ENCODE results near the gene LSP1.
"Not testable (repeated sequence)": the region's sequence is repeated elsewhere in the genome, so short reads cannot be mapped to it uniquely, and the experiment has no call there.

Gene LSP1, protein sequence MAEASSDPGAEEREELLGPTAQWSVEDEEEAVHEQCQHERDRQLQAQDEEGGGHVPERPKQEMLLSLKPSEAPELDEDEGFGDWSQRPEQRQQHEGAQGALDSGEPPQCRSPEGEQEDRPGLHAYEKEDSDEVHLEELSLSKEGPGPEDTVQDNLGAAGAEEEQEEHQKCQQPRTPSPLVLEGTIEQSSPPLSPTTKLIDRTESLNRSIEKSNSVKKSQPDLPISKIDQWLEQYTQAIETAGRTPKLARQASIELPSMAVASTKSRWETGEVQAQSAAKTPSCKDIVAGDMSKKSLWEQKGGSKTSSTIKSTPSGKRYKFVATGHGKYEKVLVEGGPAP

DNA sequence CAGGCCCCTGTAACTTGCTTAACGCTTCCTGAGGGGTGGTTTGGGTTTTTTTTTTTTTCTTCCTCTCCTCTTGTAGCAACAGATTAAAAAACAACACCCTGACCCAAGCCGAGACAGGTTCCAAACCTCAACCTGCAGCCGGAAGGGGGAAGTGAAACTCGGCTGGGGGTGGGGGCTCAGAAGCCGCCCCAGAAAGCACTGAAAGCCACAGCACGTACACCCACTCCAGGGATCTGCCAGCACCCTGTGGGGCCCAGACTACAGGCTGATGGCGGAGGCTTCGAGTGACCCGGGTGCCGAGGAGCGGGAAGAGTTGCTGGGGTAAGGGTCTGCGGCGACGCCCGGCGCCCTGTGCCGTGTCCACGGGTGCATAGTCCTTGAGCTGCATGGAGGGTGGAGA lies at the start of gene LSP1:
Gene LSP1 (plus strand): TSS at position 208 of the 400 bp plus-strand sequence. CDS start 61 bp downstream, at position 269.
- peak; percentile 90 for DNase-seq (ENCODE audit: low spot score)

DNA sequence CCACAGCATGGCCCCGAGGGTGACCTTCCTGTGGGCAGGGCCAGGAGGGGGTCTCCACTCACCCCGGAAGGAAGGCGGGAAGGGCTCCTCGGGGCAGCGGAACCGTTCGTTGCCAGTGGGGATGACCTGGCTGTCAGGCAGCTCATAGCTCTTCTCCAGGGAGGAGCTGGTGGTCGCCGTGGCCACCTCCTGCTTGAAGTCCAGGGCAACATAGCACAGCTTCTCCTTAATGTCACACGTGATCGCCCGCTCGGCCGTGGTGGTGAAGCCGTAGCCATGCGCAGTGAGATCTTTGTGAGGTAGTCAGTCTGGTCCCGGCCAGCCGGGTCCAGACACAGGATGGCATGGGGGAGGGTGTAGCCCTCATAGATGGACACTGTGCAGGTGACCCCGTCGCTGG lies 49.6 kb upstream of the LSP1 start:
- no peak for DNase-seq (ENCODE audit: low spot score)

DNA sequence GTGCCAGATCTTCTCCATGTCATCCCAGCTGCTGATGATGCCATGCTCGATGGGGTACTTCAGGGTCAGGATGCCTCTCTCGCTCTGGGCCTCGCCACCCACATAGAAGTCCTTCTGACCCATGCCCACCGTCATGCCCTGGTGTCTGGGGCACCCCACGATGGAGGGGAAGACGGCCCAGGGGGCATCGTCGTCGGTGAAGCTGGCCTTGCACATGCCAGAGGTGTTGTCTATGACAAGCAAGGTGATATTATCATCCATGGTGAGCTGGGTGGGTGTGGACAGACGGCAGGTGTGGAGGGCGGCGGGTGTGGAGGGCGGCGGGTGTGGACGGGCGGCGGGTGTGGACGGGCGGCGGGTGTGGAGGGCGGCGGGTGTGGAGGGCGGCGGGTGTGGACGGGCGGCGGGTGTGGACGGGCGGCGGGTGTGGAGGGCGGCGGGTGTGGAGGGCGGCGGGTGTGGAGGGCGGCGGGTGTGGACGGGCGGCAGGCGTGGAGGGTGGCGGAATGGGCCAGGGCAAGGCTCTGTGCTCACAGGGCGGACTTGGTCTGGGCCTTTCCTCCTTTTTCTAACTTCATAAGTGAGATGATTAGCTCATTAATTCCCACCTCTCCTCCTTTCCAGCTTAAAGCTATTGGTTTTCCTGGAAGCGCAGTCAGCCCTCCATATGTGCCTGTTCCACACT lies 48.9 kb upstream of the LSP1 start:
- not testable (repeated sequence) for DNase-seq (ENCODE audit: low spot score)

DNA sequence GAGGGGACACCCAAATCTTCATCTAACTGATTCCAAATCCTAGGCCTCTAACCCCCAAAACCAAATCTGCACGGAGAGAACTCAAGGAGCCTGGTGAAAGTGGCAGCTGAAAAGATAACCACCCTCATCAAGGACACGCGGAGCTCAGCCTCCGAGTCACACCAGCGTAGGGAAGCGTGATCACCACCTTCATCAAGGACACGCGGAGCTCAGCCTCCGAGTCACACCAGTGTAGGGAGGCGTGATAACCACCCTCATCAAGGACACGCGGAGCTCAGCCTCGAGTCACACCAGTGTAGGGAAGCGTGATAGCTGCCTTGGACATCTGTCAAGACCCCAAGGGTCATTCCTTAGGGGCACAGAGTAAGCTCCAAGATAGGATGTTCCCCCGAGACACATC lies 47.4 kb upstream of the LSP1 start:
- DNase-seq (ENCODE audit: low spot score), result no peak

DNA sequence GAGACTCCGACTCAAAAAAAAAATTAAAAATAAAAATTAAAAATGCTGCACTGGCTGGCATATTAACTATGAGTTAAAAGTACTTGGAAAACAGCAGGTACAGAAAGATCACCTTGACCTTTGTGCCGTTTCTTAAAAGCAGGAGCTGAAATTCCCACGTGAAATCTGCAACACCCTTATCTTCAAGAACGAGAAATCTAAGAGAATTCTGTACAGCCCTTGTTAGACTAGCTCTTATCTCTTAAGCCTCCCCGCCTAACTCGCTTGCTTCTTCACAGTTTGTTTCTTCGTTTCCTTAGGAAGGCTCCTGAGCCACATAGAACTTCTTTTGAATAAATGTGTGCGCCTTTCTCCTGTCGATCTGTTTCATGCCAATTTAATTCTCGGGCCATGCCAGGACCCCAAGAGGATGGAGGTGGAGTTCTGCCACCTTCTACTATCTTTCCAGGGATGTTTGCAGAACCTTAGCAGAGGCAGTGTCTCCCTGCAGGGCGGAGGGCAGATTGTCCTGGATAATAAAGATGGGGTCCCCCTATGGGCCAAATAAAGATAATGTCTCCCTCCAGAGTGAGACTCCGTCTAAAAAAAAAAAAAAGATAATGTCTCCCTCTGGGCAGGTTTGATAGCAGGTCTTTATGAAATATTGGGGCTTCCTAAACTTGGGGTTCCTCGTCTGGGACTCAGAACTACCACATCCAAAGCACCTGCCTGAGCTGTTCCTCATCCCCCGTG lies 45.5 kb upstream of the LSP1 start:
- DNase-seq (ENCODE audit: low spot score), result no peak

DNA sequence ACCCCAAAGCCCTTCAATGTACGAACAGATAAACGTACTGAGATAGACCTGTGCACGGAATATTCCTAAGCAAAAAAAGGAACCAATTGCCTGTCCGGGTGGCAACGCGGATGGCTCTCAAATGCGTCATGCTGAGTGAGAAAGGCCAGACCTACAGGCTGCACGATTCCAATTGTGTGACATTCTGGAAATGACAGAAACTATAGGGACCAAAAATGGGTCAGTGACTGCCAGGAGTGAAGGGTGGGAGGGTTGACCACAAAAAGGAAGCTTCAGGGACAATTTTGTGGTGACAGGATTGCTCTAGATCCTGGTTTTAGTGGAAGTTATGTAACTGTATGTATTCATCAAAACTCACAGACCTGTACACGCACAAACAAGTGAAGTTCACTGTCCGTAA lies 42.1 kb upstream of the LSP1 start:
- DNase-seq (ENCODE audit: low spot score), result no peak

DNA sequence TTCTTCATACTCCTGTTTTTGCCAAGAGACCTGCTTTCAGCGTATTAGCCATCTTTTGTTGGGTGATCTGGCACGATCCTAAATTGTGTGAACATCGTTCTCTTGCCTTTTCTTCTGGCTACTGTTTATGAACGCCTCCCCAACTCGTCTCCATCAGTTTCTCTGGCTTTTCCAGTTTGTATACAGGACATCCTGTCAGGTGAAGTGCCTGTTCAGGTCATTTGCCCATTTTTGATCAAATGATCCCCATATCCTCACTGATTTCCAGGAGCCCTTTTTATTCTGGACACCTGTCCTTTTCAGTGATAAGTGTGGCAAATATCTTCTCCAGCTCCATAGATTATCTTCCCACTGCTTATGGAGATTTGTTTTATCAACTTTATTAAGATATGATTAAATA lies 40.6 kb upstream of the LSP1 start:
- DNase-seq (ENCODE audit: low spot score), result no peak

DNA sequence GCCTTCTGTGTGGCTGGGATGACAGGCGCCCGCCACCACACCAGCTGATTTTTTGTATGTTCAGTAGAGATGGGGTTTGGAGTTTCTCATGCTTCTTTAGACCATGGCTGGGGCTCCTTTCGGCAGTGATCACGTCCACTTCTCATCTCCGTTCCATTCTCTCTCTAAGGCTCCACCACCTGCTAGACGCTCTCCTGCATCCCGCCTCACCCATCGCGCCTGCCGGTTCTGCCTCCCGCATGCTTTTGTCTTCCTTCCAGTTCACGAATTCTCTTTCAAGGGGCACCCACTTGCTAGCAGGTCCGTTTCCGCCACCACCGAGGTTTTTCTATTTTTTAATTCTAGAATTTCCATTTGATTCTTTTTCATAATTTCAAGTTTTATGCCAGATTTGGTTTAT lies 40.1 kb upstream of the LSP1 start:
- no peak for DNase-seq (ENCODE audit: low spot score)

DNA sequence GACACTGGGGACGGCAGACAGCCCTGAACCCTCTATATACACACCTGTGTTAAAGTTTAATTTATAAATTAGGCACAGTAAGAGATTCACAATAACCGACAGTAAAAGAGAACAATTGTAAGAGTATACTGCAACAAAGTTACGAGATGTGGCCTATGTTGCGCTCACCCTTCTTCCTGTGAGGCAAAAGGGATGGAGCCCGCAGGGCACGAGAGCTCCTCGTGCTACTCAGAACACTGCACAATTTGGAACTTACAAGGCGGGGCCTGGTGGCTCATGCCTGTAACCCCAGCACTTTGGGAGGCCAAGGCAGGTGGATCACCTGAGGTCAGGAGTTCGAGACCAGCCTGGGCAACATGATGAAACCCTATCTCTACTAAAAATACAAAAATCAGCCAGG lies 39.5 kb upstream of the LSP1 start:
- not testable (repeated sequence) for DNase-seq (ENCODE audit: low spot score)

DNA sequence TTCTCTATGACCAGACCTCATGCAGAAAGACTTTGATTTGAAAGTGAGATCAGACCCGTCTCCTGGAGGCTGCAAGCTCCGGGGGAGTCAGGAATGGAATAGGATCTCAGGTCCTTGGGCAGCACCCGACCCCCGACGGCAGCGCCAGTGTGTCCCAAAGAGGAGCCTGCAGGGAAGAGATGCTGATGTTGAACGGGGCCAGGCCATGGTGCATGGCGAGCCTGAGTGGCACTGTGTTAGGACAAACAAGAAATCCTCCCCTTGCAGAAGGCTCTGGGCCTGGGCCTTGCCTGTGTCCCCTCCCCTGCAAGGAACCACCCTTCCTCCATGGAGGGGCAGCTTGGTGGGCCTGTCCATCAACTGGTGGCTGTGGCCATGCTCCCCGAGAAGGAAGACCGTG lies 38.2 kb upstream of the LSP1 start:
- DNase-seq (ENCODE audit: low spot score), result no peak

DNA sequence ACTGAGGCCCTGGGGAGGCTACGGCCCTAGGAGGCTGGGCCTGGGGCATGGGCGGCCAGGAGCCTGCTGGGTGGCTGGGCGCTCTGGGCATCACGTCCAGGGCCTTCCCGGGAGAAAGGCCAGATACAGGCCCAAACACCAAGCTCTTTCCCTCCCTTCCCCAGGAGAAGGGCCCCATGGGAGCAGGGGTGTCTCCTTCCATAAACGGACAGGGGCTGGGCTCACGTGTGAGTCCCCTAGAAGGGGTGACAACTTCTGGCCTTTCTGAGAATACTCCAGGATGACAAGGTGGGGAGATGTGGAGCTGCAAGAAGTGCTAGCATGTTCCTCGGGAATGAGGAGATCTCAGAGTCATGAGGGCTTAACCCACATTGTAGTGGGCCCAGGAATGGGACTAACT lies 37.6 kb upstream of the LSP1 start:
- no peak for DNase-seq (ENCODE audit: low spot score)

DNA sequence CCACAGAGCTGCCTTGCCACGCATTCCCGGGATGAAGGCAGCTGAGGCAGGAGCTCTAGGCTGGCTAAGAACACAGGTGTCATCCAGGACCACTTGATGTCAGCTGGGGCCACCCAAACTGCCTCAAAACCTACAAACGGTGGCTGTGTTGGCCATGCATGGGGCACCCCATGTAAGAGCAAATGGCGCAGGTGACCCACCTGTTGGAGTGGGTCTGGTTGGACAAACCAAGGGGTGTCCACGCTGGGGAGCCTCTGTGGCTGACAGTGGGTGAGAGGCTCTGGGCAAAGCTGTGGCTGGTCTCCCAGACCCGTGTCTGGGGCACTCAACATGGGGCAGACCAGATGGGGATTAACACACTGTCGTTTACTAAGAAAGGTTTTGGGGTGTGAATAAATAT lies 37.1 kb upstream of the LSP1 start:
- no peak for DNase-seq (ENCODE audit: low spot score)

DNA sequence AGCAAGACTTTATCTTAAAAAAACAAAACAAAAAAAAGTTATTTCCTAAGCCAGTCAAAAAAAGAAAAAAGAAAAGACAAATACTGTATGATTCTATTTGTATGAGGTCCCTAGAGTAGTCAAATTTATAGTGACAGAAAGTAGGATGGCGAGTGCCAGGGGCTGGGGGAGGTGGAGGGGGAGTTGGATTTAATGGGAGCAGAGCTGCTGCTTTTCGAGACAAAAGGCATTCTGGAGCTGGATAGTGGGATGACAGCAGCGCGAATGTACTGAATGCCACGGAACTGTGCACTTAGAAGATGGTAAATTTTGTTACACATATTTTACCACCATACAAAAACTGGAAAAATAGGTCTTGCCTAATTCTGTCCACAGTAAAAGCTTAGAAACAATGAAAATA lies 35.9 kb upstream of the LSP1 start:
- DNase-seq (ENCODE audit: low spot score), result no peak

DNA sequence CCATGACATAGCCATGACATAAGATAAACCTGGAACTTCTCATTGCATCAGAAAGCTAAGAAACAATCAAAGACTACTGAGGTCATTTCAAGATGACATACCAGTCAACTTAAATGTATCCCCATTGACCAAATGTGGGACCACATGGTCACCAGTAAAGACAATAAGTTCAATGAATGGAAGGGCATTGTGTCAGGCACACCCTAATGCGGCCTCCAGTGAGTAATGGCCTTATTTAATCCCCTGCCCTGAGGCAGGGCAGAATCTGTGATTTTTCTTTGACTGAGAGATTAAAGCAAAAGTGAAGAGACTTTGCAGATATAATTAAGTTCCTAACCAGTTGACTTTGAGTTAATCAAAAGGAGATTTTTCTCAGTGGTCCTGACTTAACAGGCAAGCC lies 35.4 kb upstream of the LSP1 start:
- no peak for DNase-seq (ENCODE audit: low spot score)

DNA sequence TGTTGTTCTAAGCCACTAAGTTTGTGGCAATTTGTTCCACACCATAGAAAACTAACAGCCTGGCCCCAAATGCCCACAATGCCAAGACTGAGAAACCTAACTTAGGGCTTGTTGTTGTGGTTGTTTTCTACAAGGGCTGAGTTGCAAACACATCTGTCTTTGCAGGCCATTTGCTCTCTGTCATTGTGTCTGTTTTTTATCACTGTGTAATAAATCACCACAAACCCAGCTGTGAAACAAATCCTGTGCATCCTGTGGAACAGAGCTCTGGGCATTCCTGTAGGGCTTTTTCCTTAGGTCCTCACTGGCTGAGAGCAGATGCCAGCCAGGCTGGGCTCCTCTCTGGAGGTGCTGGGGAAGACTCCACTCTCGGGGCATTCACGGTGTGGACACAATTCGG lies 33.8 kb upstream of the LSP1 start:
- DNase-seq (ENCODE audit: low spot score), result no peak

DNA sequence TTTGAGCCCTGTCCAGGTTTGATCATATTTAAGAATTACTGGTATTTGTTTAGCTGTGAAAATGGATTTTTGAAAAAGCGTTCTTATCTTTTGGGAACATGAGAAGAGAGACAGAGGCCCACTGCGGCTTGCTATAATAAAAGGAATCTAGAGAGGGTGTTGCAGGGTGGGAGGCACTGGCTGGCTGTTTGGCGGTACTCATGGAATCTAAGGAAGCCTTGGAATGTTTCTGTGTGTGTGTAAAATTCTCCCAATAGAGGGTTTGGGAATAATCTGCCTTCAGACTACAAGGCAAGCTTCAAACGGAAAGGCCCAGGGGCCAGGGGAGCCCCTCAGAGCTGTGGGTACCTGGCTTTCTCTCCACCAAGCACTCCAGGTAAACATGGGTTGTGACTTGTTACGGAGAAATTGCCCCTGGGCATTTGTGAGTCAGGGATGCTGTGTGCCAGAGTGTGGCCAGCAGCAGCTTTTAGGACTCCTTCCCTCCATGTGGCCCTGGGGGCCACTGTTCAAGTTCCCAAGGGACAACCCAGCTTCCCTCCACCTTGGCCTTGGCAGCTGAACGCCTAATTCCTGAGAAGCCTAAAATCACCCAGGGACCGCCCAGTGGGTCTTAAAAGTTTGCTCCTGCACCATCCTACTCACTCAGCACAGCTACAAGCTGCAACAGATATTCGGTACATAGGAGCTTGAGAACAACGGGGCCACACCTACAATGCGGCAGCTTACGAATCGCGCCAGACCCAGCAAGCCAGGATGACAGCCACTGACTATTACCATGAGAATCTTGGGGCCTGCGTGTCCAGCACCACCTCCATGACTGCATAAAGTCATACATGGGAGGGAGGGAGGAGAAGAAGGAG lies 32.2 kb upstream of the LSP1 start:
- no peak for DNase-seq (ENCODE audit: low spot score)

DNA sequence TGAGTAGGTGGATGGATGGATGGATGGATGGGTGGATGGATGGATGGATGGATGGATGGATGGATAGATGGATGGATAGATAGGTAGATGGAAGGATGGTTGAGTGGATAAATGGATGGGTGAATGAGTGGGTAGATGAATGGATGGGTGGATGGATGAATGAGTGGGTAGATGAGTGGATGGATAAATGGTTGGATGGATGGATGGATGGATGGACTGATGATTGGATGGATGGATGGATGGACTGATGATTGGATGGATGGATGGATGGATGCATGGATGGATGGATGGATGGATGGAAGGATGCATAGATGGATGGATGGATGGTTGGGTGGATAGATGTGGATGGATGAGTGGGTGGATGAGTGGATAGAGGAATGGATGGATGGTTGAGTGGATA lies 31.3 kb upstream of the LSP1 start:
- no peak for DNase-seq (ENCODE audit: low spot score)

DNA sequence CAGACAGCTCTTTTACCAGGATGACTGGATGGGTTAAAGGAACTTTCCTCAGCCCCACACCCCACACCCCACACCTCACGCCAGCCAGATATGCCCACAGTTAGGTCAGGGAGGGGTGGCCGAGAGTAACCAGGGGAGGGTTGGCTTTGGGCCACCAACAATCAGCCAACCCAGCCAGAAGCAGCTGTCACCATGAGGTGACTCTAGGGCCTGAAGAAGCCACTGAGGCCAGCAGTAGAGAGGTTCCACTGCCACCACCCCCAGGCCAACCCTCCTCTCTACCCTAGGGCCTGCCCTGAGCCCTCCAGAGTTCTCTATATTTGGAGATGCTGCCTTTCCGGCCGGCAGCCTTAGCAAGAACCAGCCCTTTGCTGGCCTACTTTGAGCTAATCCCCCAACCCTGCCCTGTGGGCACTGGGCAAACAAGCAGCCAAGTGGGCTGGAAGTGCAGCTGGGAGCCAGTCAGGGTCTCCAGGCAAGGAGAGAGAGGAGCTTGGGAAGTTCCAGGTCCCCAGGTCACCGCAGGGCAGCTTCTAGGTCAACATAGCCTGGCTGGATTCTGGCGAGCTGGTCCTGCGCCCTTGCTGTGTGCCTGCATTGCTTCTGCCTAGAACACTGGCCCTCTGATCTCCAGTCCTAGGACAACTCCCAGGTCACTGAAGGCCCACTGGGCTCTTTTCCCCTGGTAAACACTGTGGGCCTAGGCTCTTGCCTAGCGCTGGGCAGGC lies 30.1 kb upstream of the LSP1 start:
- no peak for DNase-seq (ENCODE audit: low spot score)

DNA sequence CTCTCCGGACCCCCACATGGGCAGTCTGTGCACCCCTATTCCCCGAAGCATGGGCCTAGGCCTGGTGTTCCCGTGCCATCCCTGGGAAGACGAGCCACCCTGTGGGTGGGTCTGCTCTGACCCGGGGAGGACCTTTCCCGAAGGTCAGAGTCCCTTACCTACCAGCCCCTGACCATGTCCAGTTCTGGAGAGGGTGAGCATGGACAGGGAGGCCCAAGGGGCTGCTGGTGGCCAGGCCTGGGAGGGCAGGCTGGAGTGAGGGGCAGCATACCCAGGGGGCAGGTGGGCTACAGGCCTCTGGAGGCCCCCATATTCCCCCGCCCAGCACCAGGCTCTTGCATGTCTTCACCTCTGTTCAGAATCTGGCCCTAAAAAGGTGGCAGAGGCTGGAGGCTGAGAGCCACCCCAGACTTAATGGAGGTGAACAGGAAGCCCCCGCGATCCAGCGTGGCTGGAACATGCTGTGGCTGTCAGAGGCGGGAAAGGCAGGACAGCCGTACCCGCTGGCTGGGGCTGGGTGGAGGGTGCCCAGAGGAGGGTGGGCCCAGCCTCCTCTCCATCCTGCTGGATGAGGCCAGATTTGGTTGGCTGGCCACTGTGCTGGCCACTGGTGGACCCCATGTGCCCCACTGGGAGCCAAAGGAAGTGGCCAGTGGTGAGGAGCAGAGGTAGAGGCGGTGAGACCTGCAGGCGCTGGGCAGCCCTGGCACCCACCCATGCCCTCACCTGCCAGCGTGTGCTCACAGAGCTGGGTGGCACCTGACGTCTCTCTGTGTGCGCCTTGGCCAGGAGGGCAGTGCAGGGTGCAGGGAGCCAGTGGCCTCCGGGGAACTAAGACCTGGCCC lies 29.3 kb upstream of the LSP1 start:
- DNase-seq (ENCODE audit: low spot score), result no peak

DNA sequence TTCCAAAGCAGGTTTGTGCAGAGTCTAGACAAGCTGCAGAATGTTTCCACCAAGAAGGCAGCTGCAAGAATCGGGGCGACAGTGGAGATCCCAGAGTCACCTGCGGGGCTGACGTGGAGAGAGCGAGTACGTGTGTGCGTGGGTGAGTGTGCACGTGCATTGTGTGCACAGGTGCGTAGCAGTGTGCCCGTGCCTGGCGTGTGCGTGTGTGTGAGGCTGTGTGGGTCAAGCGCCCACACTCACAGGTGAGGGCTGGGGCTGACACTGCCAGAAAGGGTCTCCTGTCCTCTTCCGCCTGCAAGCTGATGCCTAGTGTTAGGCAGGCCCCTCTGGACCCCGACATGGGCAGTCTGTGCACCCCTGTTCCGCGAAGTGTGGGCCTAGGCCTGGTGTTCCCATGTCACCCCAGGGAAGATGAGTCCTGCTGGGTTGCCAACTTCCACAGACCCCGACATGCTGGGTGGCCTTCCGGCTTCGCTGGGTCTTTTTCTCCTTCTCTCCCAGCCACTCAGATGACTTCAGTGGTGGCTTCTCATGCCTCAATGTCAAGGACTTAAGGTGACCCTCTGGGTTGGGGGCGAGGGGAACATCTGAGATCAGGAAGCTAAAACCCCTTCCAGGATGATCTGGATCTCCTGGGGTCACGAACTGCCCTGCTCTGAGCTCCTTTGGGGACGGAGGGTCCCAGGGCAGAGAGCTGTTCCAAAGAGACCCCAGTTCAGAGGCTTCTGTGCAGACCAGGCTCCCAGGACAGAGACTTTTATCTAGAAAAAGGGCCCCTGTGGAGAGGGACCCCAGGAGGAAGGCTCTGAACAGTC lies 28.5 kb upstream of the LSP1 start:
- DNase-seq (ENCODE audit: low spot score), result no peak
